Measurements from ENCODE around the gene KIAA1755.

KIAA1755 gene

GRCh38 chr20:38216201-38216600 lies 44.3 kb downstream of the KIAA1755 start:
- no peak for DNase-seq

GRCh38 chr20:38215194-38216182 lies 45.0 kb downstream of the KIAA1755 start:
- DNase-seq: no peak

GRCh38 chr20:38214256-38215193 lies 46.0 kb downstream of the KIAA1755 start:
- DNase-seq: no peak

- DNase-seq: no peak
These were observed 47.0 kb downstream of the KIAA1755 start for GRCh38 chr20:38213607-38213940.

GRCh38 chr20:38212806-38213606 lies 47.5 kb downstream of the KIAA1755 start:
- no peak for DNase-seq

- no peak for DNase-seq
These were observed 49.1 kb downstream of the KIAA1755 start for GRCh38 chr20:38211200-38212097.

- DNase-seq: no peak
These were observed 49.8 kb downstream of the KIAA1755 start for GRCh38 chr20:38210741-38211140.

- DNase-seq: no peak
These were observed 50.7 kb downstream of the KIAA1755 start for GRCh38 chr20:38209736-38210405.

- no peak for DNase-seq
These were observed 51.4 kb downstream of the KIAA1755 start for GRCh38 chr20:38209054-38209675.

GRCh38 chr20:38208523-38208922 lies 52.0 kb downstream of the KIAA1755 start:
- no peak for DNase-seq

GRCh38 chr20:38208088-38208487 lies 52.4 kb downstream of the KIAA1755 start:
- DNase-seq: no peak

- no peak for DNase-seq
These were observed 52.9 kb downstream of the KIAA1755 start for GRCh38 chr20:38207621-38208020.

- DNase-seq: no peak
These were observed 55.5 kb downstream of the KIAA1755 start for GRCh38 chr20:38205001-38205400.

GRCh38 chr20:38203981-38204357 lies 56.6 kb downstream of the KIAA1755 start:
- no peak for DNase-seq

- no peak for DNase-seq
These were observed 57.1 kb downstream of the KIAA1755 start for GRCh38 chr20:38203337-38203980.

- no peak for DNase-seq
These were observed 57.6 kb downstream of the KIAA1755 start for GRCh38 chr20:38202982-38203293.

GRCh38 chr20:38202153-38202981 lies 58.2 kb downstream of the KIAA1755 start:
- DNase-seq: no peak

GRCh38 chr20:38201356-38201755 lies 59.2 kb downstream of the KIAA1755 start:
- peak in 1 of 2 donors; percentile 27 for DNase-seq

GRCh38 chr20:38200646-38201045 lies 59.9 kb downstream of the KIAA1755 start:
- no peak for DNase-seq
